ENCODE results near the gene CMTM6.
"Not testable (repeated sequence)": the region's sequence is repeated elsewhere in the genome, so short reads cannot be mapped to it uniquely, and the experiment has no call there.

DNA sequence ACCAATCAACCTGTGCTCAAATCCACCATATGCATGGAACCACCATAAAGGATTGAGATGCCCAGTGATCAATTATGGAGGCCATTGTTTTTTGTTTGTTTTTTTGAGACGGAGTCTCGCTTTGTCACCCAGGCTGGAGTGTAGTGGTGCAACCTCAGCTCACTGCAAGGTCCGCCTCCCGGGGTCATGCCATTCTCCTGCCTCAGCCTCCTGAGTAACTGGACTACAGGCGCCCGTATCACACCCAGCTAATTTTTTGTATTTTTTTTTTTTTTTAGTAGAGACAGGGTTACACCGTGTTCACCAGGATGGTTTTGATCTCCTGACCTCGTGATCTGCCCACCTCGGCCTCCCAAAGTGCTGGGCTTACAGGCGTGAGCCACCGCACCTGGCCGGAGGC, 30.5 kb downstream of the CMTM6 start:
- TF ChIP-seq, protein P1, sequence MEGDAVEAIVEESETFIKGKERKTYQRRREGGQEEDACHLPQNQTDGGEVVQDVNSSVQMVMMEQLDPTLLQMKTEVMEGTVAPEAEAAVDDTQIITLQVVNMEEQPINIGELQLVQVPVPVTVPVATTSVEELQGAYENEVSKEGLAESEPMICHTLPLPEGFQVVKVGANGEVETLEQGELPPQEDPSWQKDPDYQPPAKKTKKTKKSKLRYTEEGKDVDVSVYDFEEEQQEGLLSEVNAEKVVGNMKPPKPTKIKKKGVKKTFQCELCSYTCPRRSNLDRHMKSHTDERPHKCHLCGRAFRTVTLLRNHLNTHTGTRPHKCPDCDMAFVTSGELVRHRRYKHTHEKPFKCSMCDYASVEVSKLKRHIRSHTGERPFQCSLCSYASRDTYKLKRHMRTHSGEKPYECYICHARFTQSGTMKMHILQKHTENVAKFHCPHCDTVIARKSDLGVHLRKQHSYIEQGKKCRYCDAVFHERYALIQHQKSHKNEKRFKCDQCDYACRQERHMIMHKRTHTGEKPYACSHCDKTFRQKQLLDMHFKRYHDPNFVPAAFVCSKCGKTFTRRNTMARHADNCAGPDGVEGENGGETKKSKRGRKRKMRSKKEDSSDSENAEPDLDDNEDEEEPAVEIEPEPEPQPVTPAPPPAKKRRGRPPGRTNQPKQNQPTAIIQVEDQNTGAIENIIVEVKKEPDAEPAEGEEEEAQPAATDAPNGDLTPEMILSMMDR (IDR thresholded peaks at IDR 0.05), result not testable (repeated sequence)
- not testable (repeated sequence) for TF ChIP-seq POLR2AphosphoS5, POLR2A (IDR thresholded peaks at IDR 0.05)

Measured in upper lobe of left lung (tissue), 4 donors.